Measurements from ENCODE around the gene SLAMF1.
"Not testable (repeated sequence)": the region's sequence is repeated elsewhere in the genome, so short reads cannot be mapped to it uniquely, and the experiment has no call there.

SLAMF1 gene

GRCh38 chr1:160605792-160606479, 40.9 kb downstream of the SLAMF1 start:
- no peak for DNase-seq (ENCODE audit: low read depth)

GRCh38 chr1:160605205-160605604, 41.6 kb downstream of the SLAMF1 start:
- no peak for DNase-seq (ENCODE audit: low read depth)

GRCh38 chr1:160597705-160598104, 49.1 kb downstream of the SLAMF1 start:
- DNase-seq (ENCODE audit: low read depth), result no peak

- no peak for DNase-seq (ENCODE audit: low read depth)
Measured at GRCh38 chr1:160597051-160597450, 49.8 kb downstream of the SLAMF1 start.

- DNase-seq (ENCODE audit: low read depth), result no peak
Measured at GRCh38 chr1:160590488-160590887, 56.4 kb downstream of the SLAMF1 start.

GRCh38 chr1:160588468-160588867, 58.4 kb downstream of the SLAMF1 start:
- no peak for DNase-seq (ENCODE audit: low read depth)

GRCh38 chr1:160584784-160585183, 62.1 kb downstream of the SLAMF1 start:
- no peak for DNase-seq (ENCODE audit: low read depth)

- DNase-seq (ENCODE audit: low read depth), result not testable (repeated sequence)
Measured at GRCh38 chr1:160582976-160583375, 63.9 kb downstream of the SLAMF1 start.

- no peak for DNase-seq (ENCODE audit: low read depth)
Measured at GRCh38 chr1:160581961-160582360, 64.9 kb downstream of the SLAMF1 start.

GRCh38 chr1:160580221-160580812, 66.5 kb downstream of the SLAMF1 start:
- no peak for DNase-seq (ENCODE audit: low read depth)

GRCh38 chr1:160579216-160579701, 67.6 kb downstream of the SLAMF1 start, which contains the start of gene CD84:
CD84 (minus strand) TSS chr1:160579496; CDS start chr1:160579437, 59 bp downstream.
- no peak for DNase-seq (ENCODE audit: low read depth)

- no peak for DNase-seq (ENCODE audit: low read depth)
Measured at GRCh38 chr1:160578525-160579191, 68.2 kb downstream of the SLAMF1 start.

GRCh38 chr1:160578175-160578524, 68.7 kb downstream of the SLAMF1 start:
- DNase-seq (ENCODE audit: low read depth), result no peak

GRCh38 chr1:160577671-160578070, 69.2 kb downstream of the SLAMF1 start:
- DNase-seq (ENCODE audit: low read depth), result no peak

GRCh38 chr1:160576884-160577283, 70.0 kb downstream of the SLAMF1 start:
- DNase-seq (ENCODE audit: low read depth), result no peak

GRCh38 chr1:160576390-160576789, 70.5 kb downstream of the SLAMF1 start:
- no peak for DNase-seq (ENCODE audit: low read depth)

- DNase-seq (ENCODE audit: low read depth), result no peak
Measured at GRCh38 chr1:160575112-160575664, 71.7 kb downstream of the SLAMF1 start.

- DNase-seq (ENCODE audit: low read depth), result no peak
Measured at GRCh38 chr1:160570840-160571239, 76.0 kb downstream of the SLAMF1 start.

GRCh38 chr1:160569806-160570205, 77.0 kb downstream of the SLAMF1 start:
- no peak for DNase-seq (ENCODE audit: low read depth)

- DNase-seq (ENCODE audit: low read depth), result no peak
Measured at GRCh38 chr1:160567858-160568682, 78.8 kb downstream of the SLAMF1 start.

GRCh38 chr1:160567341-160567740, 79.5 kb downstream of the SLAMF1 start:
- DNase-seq (ENCODE audit: low read depth), result no peak

- DNase-seq (ENCODE audit: low read depth), result no peak
Measured at GRCh38 chr1:160565564-160565963, 81.3 kb downstream of the SLAMF1 start.
